H1 (cell line): ENCODE measurements around the gene NYAP2. TPM values are rescaled to one million over a fixed set of nuclear protein-coding genes. Genes with fewer than 3 reads are reported as not detected.

Experiments used
- CTCF ChIA-PET: fragments of 300-600 bp; sonication (Branson Sonifier 250); formaldehyde crosslinking; loops from one replicate; lab custom pipeline; 2021; ENCODE audit not compliant: partially characterized antibody; lab: Charles Lee
- POLR2A ChIA-PET: fragments of 300-600 bp; sonication (Branson Sonifier 250); formaldehyde crosslinking; loops from one replicate; lab custom pipeline; 2021; ENCODE audit warnings: inconsistent platforms; ENCODE audit not compliant: partially characterized antibody; lab: Charles Lee
- DNase-seq, 2 experiments: peaks; one replicate each; pipeline versions ENCODE4 v3.0.0 to v3.0.0-alpha.2; 2010 to 2022; ENCODE audit warnings: low spot score in 2 of 2, low read depth in 1 of 2, mixed read lengths in 1 of 2
- FAIRE-seq: peaks from 2 replicates; lab custom pipeline; 2011; peaks lifted over from hg19 to GRCh38; lab: Jason Lieb, UNC
- H2AFZ ChIP-seq: 2 replicates; pipeline ENCODE4 v1.8.1; 2012; ENCODE audit warnings: low read length, inconsistent platforms
- H2AK5ac ChIP-seq: 2 replicates; pipeline ENCODE4 v1.6.1; 2013; ENCODE audit warnings: low read depth, low read length
- H2BK120ac ChIP-seq: replicated peaks from 2 replicates; pipeline ENCODE3; 2013; ENCODE audit warnings: low read depth, low read length, inconsistent platforms
- H2BK12ac ChIP-seq: 2 replicates; pipeline ENCODE4 v1.6.1; 2013; ENCODE audit warnings: low read depth, low read length
- H2BK15ac ChIP-seq: 2 replicates; pipeline ENCODE4 v1.6.1; 2013; ENCODE audit warnings: low read length
- H2BK20ac ChIP-seq: 2 replicates; pipeline ENCODE4 v1.6.1; 2013; ENCODE audit warnings: low read length
- H2BK5ac ChIP-seq: 2 replicates; pipeline ENCODE4 v1.6.1; 2013; ENCODE audit warnings: low read depth, low read length
- H3K14ac ChIP-seq: 2 replicates; pipeline ENCODE4 v1.6.1; 2013; ENCODE audit warnings: inconsistent platforms; ENCODE audit not compliant: insufficient read length
- H3K18ac ChIP-seq: 2 replicates; pipeline ENCODE4 v1.6.1; 2013; ENCODE audit warnings: low read length; ENCODE audit errors: extremely low read depth
- H3K23ac ChIP-seq: 2 replicates; pipeline ENCODE4 v1.6.1; 2013; ENCODE audit warnings: inconsistent platforms; ENCODE audit not compliant: insufficient read length
- H3K23me2 ChIP-seq: 2 replicates; pipeline ENCODE4 v1.6.1; 2013; ENCODE audit warnings: low read depth, low read length
- H3K27ac ChIP-seq: 2 replicates; pipeline ENCODE4 v1.6.1; 2011; ENCODE audit warnings: low read depth, low read length, inconsistent platforms
- H3K27me3 ChIP-seq, 4 experiments: replicated peaks in 1 of 4; 1 replicate in 1 of 4; 2 replicates in 3 of 4; pipeline versions ENCODE4 v1.6.1 to v1.8.1; 2011 to 2013; ENCODE audit warnings: low read length in 3 of 4, mild to moderate bottlenecking in 3 of 4, inconsistent platforms in 2 of 4, mixed read lengths in 2 of 4, moderate library complexity in 1 of 4; ENCODE audit not compliant: control insufficient read depth in 3 of 4, insufficient read depth in 3 of 4; ENCODE audit errors: extremely low read depth in 1 of 4
- H3K36me3 ChIP-seq, 4 experiments: 2 replicates each; pipeline versions ENCODE4 v1.6.1 to v1.8.1; 2011 to 2013; ENCODE audit warnings: mild to moderate bottlenecking in 4 of 4, low read length in 3 of 4, moderate library complexity in 2 of 4, control low read depth in 1 of 4, inconsistent platforms in 1 of 4; ENCODE audit not compliant: insufficient read depth in 4 of 4, control insufficient read depth in 2 of 4
- H3K4ac ChIP-seq: replicated peaks from 2 replicates; pipeline ENCODE3; 2013; ENCODE audit warnings: low read length, low read depth, mixed read lengths, inconsistent platforms; ENCODE audit not compliant: insufficient read length
- H3K4me1 ChIP-seq, 4 experiments: replicated peaks in 1 of 4; 1 replicate in 1 of 4; 2 replicates in 3 of 4; pipeline versions ENCODE4 v1.6.1 to v1.8.1; 2011 to 2013; ENCODE audit warnings: low read length in 3 of 4, inconsistent platforms in 2 of 4, mixed read lengths in 1 of 4; ENCODE audit not compliant: insufficient read depth in 4 of 4, control insufficient read depth in 3 of 4
- H3K4me2 ChIP-seq, 2 experiments: 2 replicates each; pipeline versions ENCODE4 v1.6.1 to v1.8.1; 2011 to 2013; ENCODE audit warnings: low read depth in 2 of 2, low read length in 2 of 2, control low read depth in 1 of 2, inconsistent platforms in 1 of 2, mild to moderate bottlenecking in 1 of 2; ENCODE audit not compliant: insufficient read depth in 1 of 2
- H3K4me3 ChIP-seq, 4 experiments: fragments of 200-600, 300-600 bp in 1 of 4; sonication (generic), shearing (Covaris generic), sonication (Bioruptor Twin) in 1 of 4; 2 replicates each; pipeline versions ENCODE4 v1.5.1 to v1.8.1; 2011 to 2016; ENCODE audit warnings: low read length in 4 of 4, low read depth in 3 of 4, control low read depth in 2 of 4, inconsistent platforms in 2 of 4, mild to moderate bottlenecking in 2 of 4, mixed read lengths in 1 of 4, moderate library complexity in 1 of 4; ENCODE audit not compliant: insufficient read depth in 2 of 4; ENCODE audit errors: extremely low read depth in 1 of 4
- H3K56ac ChIP-seq: replicated peaks from 2 replicates; pipeline ENCODE3; 2013; ENCODE audit warnings: low read depth, mild to moderate bottlenecking, mixed read lengths, low read length, inconsistent platforms; ENCODE audit not compliant: insufficient read length
- H3K79me1 ChIP-seq: 2 replicates; pipeline ENCODE4 v1.6.1; 2013; ENCODE audit warnings: low read depth, low read length, control low read depth
- H3K79me2 ChIP-seq, 2 experiments: 2 replicates each; pipeline versions ENCODE4 v1.6.1 to v1.8.1; 2012 to 2013; ENCODE audit warnings: low read length in 2 of 2, mild to moderate bottlenecking in 2 of 2, inconsistent platforms in 1 of 2; ENCODE audit not compliant: insufficient read depth in 2 of 2, control insufficient read depth in 1 of 2
- H3K9ac ChIP-seq, 4 experiments: replicated peaks in 1 of 4; 1 replicate in 1 of 4; 2 replicates in 3 of 4; pipeline versions ENCODE4 v1.6.1 to v1.8.1; 2011 to 2013; ENCODE audit warnings: low read depth in 3 of 4, low read length in 3 of 4, control low read depth in 2 of 4, mild to moderate bottlenecking in 2 of 4, moderate library complexity in 2 of 4, inconsistent platforms in 1 of 4; ENCODE audit errors: extremely low read depth in 1 of 4
- H3K9me3 ChIP-seq, 2 experiments: 2 replicates each; pipeline versions ENCODE4 v1.6.1 to v1.8.1; 2012 to 2013; ENCODE audit warnings: mild to moderate bottlenecking in 2 of 2, moderate library complexity in 2 of 2, control low read depth in 1 of 2, inconsistent platforms in 1 of 2, low read depth in 1 of 2, low read length in 1 of 2, mixed read lengths in 1 of 2; ENCODE audit not compliant: insufficient read depth in 2 of 2
- H4K20me1 ChIP-seq, 2 experiments: replicated peaks in 1 of 2; 2 replicates each; pipeline versions ENCODE3 to v1.8.1; 2011 to 2013; ENCODE audit warnings: inconsistent platforms in 2 of 2, low read length in 2 of 2, mild to moderate bottlenecking in 1 of 2; ENCODE audit not compliant: insufficient read depth in 2 of 2, control insufficient read depth in 1 of 2
- H4K5ac ChIP-seq: 2 replicates; pipeline ENCODE4 v1.6.1; 2013; ENCODE audit warnings: low read length, low read depth, mixed read lengths, inconsistent platforms; ENCODE audit not compliant: insufficient read length
- H4K8ac ChIP-seq: 2 replicates; pipeline ENCODE4 v1.8.0; 2013; ENCODE audit warnings: mild to moderate bottlenecking, moderate library complexity, low read length, inconsistent platforms; ENCODE audit not compliant: insufficient read depth; ENCODE audit errors: extremely low read depth
- H4K91ac ChIP-seq: replicated peaks from 2 replicates; pipeline ENCODE3; 2013; ENCODE audit warnings: low read length, mixed read lengths, inconsistent platforms; ENCODE audit not compliant: insufficient read length
- RAD21 ChIP-seq, 2 experiments: IDR thresholded peaks in 1 of 2; conservative IDR thresholded peaks in 1 of 2; 2 replicates each; pipeline ENCODE4 v1.6.1; 2011; ENCODE audit warnings: low read depth in 2 of 2, low read length in 2 of 2, improper control_type of control experiment in 1 of 2, inconsistent platforms in 1 of 2, mild to moderate bottlenecking in 1 of 2, moderate library complexity in 1 of 2
- WGBS, 2 experiments: shearing (Covaris generic) in 1 of 2; methylation state at CpG; one replicate each; pipeline versions ENCODE4 v1.1.6 to v1.1.7; 2013 to 2015; ENCODE audit warnings: low lambda C conversion rate in 2 of 2, mixed read lengths in 2 of 2, inconsistent platforms in 1 of 2, low coverage in 1 of 2, missing lambda C conversion rate in 1 of 2; ENCODE audit not compliant: insufficient replicate concordance in 2 of 2, insufficient coverage in 1 of 2, insufficient read length in 1 of 2; ENCODE audit errors: extremely low coverage in 1 of 2, missing lambda C conversion rate in 1 of 2; 5-methylcytosine and 5-hydroxymethylcytosine counted together
- polyA plus RNA-seq, 7 experiments: library from polyadenylated mRNA; depleted of rRNA in 3 of 7; stranded (reverse) in 5 of 7; unstranded in 2 of 7; fragments of >200 nt in 5 of 7; fragments of 200-250 nt in 2 of 7; gene quantifications; 1 replicate in 5 of 7; 2 replicates in 1 of 7; 4 replicates in 1 of 7; pipeline versions ENCODE4 v1.2.1 to v1.2.3, GENCODE V29; 2011 to 2013; ENCODE audit warnings: missing spikeins in 2 of 7, mixed read lengths in 2 of 7
- total RNA-seq: library from RNA; stranded (reverse); fragmentation: NEBNext Ultra II Directional; extraction: Animal tissue kit (Norgen Biotek cat#: 25700); gene quantifications from 2 replicates; pipeline ENCODE4 v1.2.1, GENCODE V29; 2021

The NYAP2 gene
- total and polyA plus RNA-seq, 2 of the 8 experiments (the other 6 are each of a cell fraction or from before 2014, with no cell fraction given) = not detected

GRCh38 chr2:225581906-225582305 lies 182.4 kb downstream of the NYAP2 start:
- Histone ChIP-seq H4K5ac (no peak overlapping the region), H2BK120ac (no peak overlapping the region), H3K27me3 (no peaks in the 10 kb centered on the region), H3K9me3 (no peaks in the 10 kb centered on the region), H2AK5ac (no peak overlapping the region), H3K4me1 (no peaks in the 10 kb centered on the region), H2BK12ac (no peak overlapping the region), H4K91ac (no peak overlapping the region), H3K18ac (no peak overlapping the region), H4K20me1 (no peaks in the 10 kb centered on the region), H2BK15ac (no peak overlapping the region), H3K23me2 (no peaks in the 10 kb centered on the region), H3K14ac (no peak overlapping the region), H3K9ac (no peak overlapping the region), H3K79me2 (no peaks in the 10 kb centered on the region), H2BK20ac (no peak overlapping the region), H3K56ac (no peak overlapping the region), H2BK5ac (no peak overlapping the region), H3K4ac (no peak overlapping the region), H3K36me3 (no peaks in the 10 kb centered on the region), H3K79me1 (no peaks in the 10 kb centered on the region), H3K4me2 (no peak overlapping the region), H3K4me3 (no peak overlapping the region), H3K23ac (no peak overlapping the region), H3K27ac (no peak overlapping the region), H2AFZ (no peak overlapping the region), H4K8ac (no peak overlapping the region; the same call in 1 of the 2 replicates)
- ChIA-PET CTCF (no interaction called here), POLR2A (no interaction called here)
- WGBS, 2 experiments = 95 to 100% methylated on average over 2 to 23 of the region's 26 CpGs
- DNase-seq = no peak
- no peak for FAIRE-seq
- no peak for TF ChIP-seq RAD21 (IDR thresholded peaks at IDR 0.05 in 1 of 2, conservative IDR thresholded peaks at IDR 0.05 in 1 of 2; ENCODE audit: low read depth in 2 of 2, low read length in 2 of 2)
